Stimulated activated CD8-positive, alpha-beta memory T cell treated with anti-CD3 and anti-CD28 coated beads, Interleukin-15, amount 100 ng/mL, for 48 hours (primary cell): ENCODE measurements around the gene ABTB2.

Source experiments
- DNase-seq, 2 donors: peaks; one replicate each; pipeline ENCODE4 v3.0.0-alpha.2; 2020; ENCODE audit warnings: low read depth in 2 of 2

ABTB2 gene

DNA sequence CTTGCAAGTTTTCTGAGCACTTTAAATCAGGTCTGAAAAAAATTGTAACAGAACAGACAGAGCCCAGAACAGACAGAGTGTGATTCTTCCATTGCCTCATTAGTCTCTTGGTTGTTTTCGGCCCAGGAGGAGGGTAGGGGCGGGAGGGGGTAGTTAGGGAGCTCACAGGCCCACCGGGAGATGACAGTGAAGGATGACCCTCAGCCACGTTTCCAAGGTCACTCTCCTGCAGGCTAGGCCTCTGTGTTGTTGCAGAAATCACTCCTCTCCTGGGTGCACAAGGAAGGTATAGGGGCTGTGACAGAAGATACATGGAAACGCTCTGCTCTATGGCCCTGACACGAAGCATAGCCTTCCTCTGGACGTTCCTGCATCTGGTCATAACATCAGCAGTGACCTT is 69.3 kb downstream of the ABTB2 start:
- DNase-seq: no peak

DNA sequence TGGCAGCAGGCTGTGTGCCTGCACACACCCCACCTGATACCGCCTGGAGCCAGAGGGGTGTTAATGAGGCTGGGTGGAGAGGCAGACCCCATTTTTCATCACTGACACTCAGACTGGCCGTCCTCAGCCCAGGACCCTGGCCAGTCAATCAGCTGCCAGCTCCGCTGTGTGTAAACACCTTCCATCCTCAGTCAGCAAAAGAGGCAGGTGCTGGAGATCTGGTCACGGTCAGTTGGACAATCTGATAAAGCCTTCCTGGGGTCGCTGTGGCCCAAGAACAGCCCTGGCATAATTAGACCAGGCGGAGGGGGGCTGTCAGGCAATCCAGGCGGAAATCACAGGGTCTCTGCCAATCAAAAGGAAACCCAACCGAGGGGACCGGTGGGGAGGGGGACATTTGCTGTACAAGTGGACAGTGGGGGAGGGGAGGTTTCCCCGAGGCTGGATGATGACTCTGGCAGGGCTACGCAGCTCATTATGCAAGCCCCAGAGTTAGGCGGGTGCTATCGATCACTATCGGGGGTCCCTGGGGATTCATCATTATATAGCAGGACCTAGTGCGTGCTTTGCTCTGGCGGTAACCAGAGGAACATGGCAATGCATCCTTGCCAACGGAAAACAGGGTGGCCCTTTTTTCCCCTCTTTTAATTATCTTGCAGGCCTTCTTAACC is 72.9 kb downstream of the ABTB2 start:
- DNase-seq: no peak

DNA sequence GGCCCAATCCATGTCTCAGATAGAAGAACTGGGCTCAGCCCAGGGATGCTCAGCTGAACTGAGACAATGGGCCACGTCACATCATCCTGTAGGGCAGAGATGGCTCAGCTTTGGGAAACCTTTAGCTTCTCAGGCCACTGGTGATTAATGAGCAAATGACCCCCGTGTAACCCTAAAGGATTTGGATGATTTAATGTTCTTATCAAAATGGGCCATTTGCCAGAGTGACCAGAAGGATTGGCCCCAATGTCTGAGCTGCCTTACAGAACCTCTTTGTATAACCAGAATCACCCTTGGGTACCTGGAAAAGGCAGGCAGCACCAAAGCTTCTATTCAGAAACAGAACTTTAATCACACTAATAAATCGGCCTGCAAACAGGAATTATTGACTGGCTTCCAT is 73.7 kb downstream of the ABTB2 start:
- no peak for DNase-seq

DNA sequence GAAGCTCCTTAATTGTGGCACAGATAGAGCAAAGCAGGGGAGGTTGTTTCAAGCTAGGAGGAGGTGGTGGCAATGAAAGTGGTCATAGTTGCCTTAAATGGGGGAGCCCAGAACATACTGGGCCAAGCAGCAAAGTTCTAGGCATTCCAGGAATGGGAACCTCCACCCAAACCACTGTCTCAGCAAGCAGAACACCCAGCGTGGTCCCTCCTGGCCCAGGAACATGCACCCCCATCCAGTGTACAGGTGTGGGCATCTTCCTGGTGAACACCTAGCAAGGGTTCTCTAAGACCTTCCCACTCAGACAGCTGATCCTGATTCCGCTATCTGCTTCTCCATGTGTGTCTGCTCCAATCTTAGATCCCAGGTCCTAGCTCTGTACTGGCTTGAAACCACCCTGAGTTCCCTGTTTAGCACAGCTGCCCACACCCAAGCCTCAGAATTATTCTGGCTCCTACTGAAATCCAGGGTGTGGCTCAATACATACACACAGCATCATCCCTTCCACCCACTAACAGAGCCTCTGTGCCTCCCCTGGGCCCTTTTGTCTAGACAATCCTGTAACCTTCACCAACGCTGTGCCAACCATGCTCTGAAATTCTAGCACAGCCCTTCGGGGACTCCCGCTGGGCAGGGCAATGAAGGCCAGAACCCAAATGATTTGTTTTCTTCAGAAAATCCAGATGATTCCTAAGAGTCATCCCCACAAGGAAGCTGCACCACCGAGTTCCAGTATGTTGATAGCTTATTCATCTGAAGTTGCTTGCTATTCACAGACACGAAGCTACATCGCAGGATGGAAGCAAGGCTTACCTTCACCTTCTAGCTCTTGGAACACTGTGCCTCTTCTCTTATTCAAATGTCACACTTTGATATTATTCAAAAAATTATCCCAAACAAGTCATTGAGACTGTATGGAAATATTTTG is 76.6 kb downstream of the ABTB2 start:
- DNase-seq: no peak

DNA sequence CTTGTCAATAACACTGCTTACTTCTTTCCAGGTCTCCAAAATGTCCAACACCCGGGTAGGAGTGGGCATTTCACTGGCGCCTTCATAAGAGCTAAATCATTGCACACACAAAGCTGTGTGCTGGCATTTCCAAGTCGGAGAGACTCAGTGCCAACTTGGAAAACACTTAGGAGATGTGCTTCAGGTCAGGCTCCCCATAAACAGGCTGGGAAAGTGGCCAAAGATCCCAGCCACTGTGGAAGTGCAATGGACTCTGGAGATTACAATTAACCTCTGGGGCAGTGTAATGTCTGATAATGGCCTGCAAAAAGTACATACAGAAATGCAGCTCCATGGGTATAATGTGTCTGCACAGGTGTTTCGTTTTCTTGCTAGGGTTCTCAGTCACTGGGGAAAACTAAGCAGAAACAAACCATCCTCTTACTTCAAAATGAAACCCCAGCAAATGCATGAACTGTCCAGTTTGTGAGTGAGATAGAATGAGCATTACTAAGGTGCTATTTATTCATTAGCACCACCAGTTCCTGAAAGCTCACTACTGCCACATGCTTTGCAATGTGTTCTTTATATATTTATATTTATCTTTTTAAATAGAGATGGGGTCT is 79.0 kb downstream of the ABTB2 start:
- no peak for DNase-seq

DNA sequence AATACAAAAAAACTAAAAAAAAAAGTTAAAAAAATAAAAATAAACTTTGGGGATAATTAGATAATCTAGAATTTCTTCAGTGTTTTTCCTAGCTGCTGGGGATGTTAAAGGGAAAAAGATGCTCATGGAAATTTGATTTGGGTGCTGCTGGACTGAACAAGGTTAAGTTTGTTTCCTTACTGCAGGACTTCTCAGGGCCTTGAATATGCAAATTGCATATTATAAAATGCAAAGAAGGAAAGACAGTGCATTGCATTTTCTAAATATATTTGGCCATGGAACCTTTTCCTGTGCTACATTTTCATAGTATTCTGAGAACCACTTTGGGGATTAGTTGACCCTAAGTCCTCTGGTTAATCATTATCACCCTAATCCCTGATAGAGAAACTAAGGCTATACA is 79.6 kb downstream of the ABTB2 start:
- DNase-seq: no peak

DNA sequence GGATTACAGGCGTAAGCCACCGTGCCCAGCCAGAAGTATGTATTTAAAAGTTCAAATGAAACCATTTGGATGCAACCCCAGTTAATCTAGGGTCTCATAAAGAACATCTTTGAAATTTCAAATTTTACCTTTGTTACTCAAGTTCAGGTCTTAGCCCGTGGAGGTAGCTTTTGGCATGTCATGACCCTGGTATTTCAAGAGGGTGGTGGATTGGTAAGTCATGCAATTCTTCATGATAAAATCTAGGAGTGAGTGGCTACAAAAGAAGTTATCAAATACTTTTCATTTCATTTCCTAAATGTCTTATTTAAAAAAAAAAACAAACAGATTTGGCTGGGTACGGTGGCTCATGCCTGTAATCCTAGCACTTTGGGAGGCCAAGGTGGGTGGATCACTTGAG is 80.6 kb downstream of the ABTB2 start:
- DNase-seq: no peak

DNA sequence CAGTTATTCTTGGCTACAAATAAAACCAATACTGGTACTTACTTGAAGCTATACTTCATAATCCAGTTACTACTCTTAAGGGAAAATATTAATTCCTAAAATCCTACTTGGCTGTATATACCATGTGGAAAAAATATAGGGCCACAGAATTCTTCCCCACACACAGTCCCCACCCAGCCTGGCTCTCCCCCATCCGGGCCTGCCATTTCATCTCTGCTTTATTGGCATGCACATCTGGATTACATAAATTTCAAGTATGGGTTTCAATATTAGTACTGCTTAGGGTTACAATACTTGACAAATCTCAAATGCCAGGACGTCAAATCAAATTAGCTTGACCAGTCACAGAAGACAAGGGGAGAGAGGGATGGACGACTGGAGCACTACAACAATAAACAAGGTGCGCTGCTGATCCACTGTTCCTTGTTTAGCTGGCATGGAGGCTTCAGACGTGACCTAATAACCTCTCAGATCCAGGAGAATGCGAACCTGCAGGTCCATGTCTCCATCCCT is 81.4 kb downstream of the ABTB2 start:
- DNase-seq: no peak

DNA sequence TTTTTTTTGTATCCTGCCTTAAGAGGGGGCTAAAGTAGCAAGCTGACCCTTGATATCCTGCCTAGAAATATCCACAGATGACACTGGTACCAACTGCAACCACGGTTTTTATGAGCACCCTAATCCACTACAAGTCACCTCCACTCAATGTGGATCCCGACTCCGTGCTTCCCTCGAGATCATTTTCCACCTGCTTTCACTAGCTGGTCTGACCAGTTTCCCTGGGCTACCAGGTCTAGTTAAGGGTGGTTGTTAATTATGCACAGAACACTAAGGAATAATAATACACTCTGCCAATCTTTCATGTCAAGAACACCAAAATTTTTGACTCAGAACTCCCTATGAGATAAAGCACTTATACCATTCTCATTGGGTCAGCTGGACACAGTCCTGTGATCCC is 82.3 kb downstream of the ABTB2 start:
- DNase-seq: no peak

DNA sequence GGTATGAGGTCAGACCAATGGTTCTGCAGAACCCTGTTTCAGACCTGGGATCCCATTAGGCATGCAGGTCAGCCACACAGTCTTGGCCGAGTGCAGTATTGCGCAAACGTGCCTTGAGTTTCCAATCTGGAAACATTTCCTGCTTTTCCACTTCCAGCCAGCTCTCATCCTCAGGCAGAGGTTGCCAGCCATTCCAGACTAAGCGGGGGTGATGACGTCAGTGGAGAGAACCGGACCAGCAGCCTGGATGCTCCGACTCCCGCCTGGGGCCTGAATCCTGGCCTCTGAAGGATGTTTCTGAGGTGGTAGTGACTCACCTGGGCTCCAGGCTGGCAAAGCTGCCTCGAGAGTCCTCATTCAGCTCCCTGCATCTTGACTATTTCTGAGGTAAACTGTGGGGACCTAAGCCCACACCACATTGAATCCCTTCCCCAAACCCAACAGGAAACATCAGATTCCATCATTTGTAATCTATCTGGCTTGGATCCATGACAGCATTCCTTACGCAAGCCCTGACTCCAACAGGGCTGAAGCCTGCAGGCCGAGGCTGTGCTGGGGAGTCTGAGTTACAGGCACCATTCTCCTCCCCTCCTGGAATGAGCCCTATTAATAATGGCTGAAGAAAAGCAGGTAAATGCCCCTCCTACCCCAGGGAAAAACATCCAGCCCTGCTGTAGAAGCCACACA is 83.0 kb downstream of the ABTB2 start:
- no peak for DNase-seq

DNA sequence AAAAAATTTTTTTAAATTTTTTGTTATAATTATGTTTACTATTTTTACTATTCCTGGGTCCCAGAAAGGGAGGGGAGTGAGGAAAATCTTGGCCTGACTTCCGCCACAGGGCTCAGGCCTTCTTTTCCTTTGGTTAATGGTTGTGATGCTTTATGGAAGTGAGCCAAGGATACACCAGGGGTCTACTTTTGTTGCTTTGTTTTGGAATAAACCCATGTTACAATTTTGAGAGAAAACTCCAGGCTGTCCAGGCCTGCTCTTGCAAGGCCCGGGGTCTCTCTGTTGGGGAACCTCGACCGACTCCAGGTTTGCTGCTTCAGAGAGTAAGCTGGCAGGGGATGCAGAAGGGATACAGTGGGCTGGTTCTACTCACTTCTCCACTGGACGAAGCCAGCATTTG is 84.7 kb downstream of the ABTB2 start:
- DNase-seq: no peak

DNA sequence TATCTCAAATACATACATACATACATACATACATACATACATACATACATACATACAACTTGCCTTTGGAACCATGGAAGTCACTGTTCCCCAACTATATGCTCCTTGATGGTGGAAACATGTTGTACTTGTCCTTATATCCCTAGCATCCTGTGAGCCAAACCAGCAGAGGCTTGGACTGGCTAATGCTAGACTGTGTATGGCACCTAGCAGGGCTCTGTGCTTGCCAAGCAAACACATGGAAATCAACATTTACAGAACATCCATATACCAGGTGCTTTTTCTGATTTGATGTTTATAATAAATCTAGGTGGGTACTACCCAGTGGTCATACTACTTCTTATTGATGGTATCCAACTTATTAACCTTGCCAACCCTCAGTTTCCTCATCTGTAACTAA is 86.1 kb downstream of the ABTB2 start:
- no peak for DNase-seq

DNA sequence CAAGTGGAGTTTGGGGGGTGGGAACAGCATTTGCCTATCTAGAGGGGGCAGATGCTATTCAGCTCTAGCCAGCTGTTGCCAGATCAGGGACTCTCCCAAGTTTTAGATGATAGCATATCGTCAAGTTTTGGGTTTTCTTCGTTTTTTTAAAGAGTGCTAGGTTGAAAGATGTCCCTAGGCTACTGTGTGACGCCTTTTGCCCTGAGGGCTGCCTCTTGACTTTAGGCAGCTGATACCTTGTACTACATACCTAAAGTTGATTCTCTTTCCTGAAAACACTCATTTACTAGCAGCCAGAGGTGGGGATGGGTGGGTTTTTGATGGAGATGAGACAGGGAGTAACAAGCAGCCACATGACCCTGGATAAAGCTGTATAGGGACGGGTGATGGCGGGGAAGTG is 87.1 kb downstream of the ABTB2 start:
- no peak for DNase-seq

DNA sequence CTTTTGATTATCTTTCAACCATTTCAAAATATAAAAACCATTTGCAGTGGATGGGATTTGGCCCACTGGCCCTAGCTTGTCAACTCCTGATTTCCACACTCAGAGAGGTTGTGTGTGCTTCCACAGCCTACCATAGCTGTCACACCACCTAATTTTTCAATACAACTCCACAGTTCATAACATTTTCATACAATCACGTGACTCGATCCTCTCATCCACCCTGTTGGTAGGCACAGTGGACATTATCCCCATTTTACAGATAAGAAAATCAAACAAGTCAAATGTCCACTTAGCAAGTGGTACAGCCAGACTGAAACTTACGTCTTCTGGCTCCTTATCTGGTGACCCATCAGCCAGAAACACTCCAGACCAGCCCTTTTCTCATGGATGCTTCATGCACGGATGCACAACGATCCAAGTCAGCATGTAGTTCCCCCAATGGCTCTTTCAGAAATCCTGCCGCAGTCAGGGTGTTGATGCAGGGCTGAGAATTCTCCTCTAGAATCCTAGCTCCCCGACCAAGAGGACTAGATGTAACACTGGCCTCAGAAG is 88.0 kb downstream of the ABTB2 start:
- DNase-seq: no peak

DNA sequence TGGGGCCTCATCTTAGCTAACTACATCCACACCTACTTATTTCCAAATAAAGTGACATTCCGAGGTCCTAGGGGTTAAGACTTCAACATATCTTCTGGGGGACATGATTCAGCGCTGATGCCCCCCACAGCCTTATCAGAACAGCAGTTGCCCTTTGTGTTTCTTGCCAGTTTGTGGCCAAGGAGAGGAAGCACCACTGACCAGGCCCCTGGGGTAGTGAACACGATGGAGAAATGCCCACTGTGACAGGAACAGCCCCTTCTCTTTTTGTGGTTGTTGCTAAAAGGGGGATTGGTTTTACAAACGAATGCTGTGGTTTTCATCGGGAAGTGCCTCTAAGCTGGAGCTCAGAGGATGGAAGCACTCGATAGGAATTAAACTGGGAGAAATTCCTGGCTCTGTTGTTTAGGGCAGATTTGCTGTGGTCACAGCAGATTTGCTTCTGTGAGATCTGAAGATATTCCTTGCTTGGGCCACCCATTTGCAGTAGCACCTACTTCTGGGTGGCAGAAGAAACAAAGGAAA is 88.8 kb downstream of the ABTB2 start:
- DNase-seq: no peak

DNA sequence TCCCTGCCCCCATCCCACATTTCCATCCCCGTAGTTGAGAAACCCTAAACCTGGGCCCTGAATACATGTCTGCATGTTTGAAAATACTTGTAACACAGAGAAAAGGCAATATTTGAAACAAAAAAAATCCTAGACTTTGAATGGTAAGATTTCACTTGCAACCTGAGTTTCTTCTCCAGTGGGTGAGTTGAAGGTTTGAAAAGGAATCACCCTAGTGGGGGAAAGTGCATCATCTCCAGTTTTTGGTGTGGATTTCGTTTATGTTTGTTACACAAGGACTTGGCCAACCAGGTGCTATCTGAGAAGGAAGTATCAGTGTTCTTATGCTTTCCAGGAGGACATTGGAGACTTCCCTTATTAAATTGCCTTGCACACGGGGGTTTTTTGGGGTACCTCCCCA is 90.4 kb downstream of the ABTB2 start:
- no peak for DNase-seq

DNA sequence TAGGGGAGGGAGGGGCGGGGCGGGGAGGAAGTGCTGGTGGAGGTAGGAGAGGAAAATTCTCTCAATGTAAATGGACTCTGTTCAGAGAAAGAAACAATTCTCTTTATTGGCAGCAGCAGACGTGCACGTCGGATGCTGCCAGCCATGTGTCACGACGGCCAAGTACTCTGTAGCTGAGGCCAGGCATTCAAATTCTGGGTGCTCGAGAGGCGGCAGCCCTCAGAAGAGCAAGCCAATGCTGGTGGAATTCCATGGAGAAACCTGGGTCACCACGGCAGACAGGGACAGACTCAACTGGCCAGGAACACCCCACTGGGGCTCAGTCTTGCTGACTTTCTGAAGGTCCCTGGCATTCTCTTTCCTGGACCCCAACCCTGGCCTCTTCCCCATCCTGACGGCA is 90.8 kb downstream of the ABTB2 start:
- no peak for DNase-seq

DNA sequence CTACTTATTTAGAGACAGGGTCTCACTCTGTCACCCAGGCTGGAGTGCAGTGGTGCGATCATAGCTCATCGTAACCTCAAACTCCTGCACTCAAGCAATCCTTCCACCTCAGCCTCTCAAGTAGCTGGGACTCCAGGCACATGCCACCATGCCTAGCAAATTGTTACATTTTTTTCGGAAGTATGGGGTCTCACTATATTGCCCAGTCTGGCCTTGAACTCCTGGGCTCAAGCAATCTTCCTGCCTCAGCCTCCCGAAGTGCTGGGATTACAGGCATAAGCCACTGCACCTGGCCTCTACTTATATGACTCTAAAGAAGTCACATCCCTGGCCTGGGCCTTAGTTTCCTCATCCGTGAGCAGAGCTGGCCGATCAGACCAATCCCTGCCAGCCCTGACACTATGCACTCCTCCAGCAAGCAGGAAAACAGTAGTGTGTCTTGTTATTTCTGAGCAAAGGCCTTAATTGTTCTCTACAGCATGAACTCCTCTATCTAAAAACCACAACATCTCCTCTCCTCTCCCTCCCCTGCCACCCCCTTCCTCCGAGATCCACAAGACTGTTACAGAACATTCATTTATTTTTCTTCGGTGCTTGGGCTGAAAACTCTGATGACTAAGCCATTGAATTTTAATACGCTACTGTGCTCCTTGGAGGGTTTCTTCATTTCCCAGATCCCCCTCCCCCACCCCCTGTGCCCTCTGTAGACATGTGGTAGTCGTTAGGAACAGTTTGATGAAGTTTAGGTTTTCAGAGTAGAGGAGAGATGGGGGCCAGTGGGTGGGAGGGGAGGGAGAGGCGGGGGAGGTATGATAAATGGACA is 91.5 kb downstream of the ABTB2 start:
- no peak for DNase-seq

DNA sequence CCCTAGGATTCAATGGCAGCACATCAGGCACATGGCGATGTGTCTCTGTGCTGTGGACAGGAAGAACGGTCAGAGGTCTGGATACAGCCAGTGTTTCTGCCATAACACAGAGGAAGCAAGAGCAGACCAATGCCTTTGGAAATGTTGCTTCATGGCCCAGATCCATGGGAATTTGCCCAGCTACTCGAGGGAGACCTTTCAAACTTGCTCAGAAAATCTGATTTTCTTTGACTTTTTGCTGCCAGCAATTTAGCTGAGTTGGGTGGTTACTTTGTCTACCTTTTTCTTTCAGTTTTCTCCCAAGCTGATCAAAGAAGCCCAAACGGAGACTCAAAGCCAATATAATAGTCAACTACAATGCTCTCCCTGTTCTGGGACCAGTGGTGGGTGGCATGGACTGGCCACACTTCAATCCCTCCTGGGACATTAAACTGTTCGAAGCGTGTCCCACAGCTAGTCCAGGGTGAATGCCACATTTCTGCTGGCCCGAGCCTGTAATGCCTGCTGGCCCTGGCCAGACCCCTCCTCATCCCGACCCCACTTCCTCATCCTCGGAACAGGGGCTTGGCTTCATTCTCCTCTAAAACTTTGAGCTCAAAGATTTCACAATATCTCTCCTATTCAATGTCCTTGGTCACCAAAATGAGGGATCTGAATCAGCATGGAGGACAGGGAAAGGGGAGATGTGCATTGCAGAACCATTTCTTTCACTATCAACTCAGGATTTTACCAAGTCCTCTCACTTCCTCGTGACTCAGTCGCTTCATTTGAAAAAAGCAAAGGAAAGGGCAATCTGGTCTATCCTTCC is 93.3 kb downstream of the ABTB2 start:
- DNase-seq: no peak
